Ovary (tissue), 9 donors: ENCODE data around the gene CARMIL1. TPM values are rescaled to one million over a fixed set of nuclear protein-coding genes. Genes with fewer than 3 reads are reported as not detected.

Experiments
- DNase-seq, 5 donors: peaks; one replicate each; pipeline ENCODE4 v3.0.0-alpha.2; 2019 to 2020
- H3K27ac ChIP-seq, 2 donors: fragments of 200-600 bp; one replicate each; pipeline versions ENCODE4 v1.5.1 to v1.8.0; 2019 to 2022
- H3K27me3 ChIP-seq: fragments of 200-600 bp; one replicate; pipeline ENCODE4 v1.8.0; 2022
- H3K36me3 ChIP-seq: fragments of 200-600 bp; sonication (generic); one replicate; pipeline ENCODE4 v1.5.1; 2019
- H3K4me1 ChIP-seq: one replicate; pipeline ENCODE4 v1.8.1; 2013; ENCODE audit warnings: mild to moderate bottlenecking, moderate library complexity; ENCODE audit not compliant: insufficient read depth
- H3K4me3 ChIP-seq: fragments of 200-600 bp; sonication (generic); one replicate; pipeline ENCODE4 v1.5.1; 2017
- H3K9me3 ChIP-seq, 2 donors: fragments of 200-600 bp in 1 of 2; sonication (generic) in 1 of 2; one replicate each; pipeline versions ENCODE4 v1.5.1 to v1.8.1; 2013 to 2019; ENCODE audit warnings: mild to moderate bottlenecking in 1 of 2, moderate library complexity in 1 of 2
- CTCF ChIP-seq, 3 donors: fragments of 450-650 bp in 2 of 3; fragments of 200-600 bp in 1 of 3; IDR thresholded peaks; one replicate each; pipeline versions ENCODE4 v1.5.1 to v1.8.0; 2016 to 2022; ENCODE audit warnings: antibody characterized with exemption in 3 of 3, mild to moderate bottlenecking in 1 of 3
- EP300 ChIP-seq: sonication (generic); formaldehyde crosslinking; IDR thresholded peaks from one replicate; pipeline ENCODE4 v1.6.1; 2017; ENCODE audit warnings: antibody characterized with exemption
- POLR2A ChIP-seq: fragments of 450-650 bp; IDR thresholded peaks from one replicate; pipeline ENCODE4 v1.6.1; 2017; ENCODE audit warnings: antibody characterized with exemption, mild to moderate bottlenecking, moderate library complexity
- WGBS, 3 donors: extraction: QIAGEN DNeasy Blood & Tissue Kit in 1 of 3; methylation state at CpG; one replicate each; pipeline versions ENCODE4 v1.1.5 to v1.1.7; 2013 to 2017; 5-methylcytosine and 5-hydroxymethylcytosine counted together
- intact Hi-C, 4 donors: fragments of 100-400 bp; cut with DNase I; formaldehyde crosslinking; loops; one replicate each; pipeline versions ENCODE4 v1.11.0 to v1.15.1; 2022 to 2023
- polyA plus RNA-seq, 2 donors: library from polyadenylated mRNA; stranded (reverse); fragments of 200-250 nt in 1 of 2; fragments of 350-450 nt in 1 of 2; fragmentation: Illumina TruSeq in 1 of 2; extraction: RNeasy Lipid Tissue Mini Kit (QIAGEN cat#74804) in 1 of 2; gene quantifications; one replicate each; pipeline ENCODE4 v1.2.3, GENCODE V29; 2013 to 2014
- total RNA-seq, 7 donors: library from RNA; depleted of rRNA in 2 of 7; stranded (reverse); fragments of >200 nt in 2 of 7; fragmentation: NEBNext Ultra II Directional in 3 of 7; extraction: Animal tissue kit (Norgen Biotek cat#: 25700) in 3 of 7; gene quantifications; one replicate each; pipeline versions ENCODE4 v1.1.0 to v1.2.4, GENCODE V29; 2016 to 2023
- donor health status: DM: no; HTN: no; CAD: no; lungs with moderate emphysema.
- donor health status: DM: no; HTN: no; CAD: no.
- donor health status: Bipolar disorder and iron deficiency.
- donor health status: DM: yes; HTN: yes; CAD: no.
- donor health status: DM: no; HTN: no; CAD: no.
- donor health status: DM: yes; HTN: yes; CAD: no.

Gene CARMIL1
- total and polyA plus RNA-seq, 9 donors, result 6.4 to 25.6 (median 16.8) TPM

- intact Hi-C loops, result no loop called here
- no peak for DNase-seq
- Histone ChIP-seq H3K9me3 (no peaks in the 10 kb centered on the region), H3K27ac (no peak overlapping the region), H3K36me3 (no peaks in the 10 kb centered on the region), H3K4me3 (no peak overlapping the region), H3K4me1 (peaks cover 4% of the 10 kb centered on the region), H3K27me3 (no peaks in the 10 kb centered on the region)
- WGBS, 3 donors, result 96 to 100% (median 98%) methylated on average over 2 of the region's 2 CpGs
- TF ChIP-seq POLR2A, result no peak
- TF ChIP-seq CTCF (IDR thresholded peaks at IDR 0.05), result no peak
- TF ChIP-seq EP300, result no peak
Observed at GRCh38 chr6:25286891-25287290, 7.7 kb downstream of the CARMIL1 start.

- intact Hi-C loops, result no loop called here
- no peaks in the 10 kb centered on the region for H3K36me3 ChIP-seq
- no peaks in the 10 kb centered on the region for H3K9me3 ChIP-seq
- no peaks in the 10 kb centered on the region for H3K27me3 ChIP-seq
- H3K4me3 ChIP-seq, result no peak overlapping the region
- no peak overlapping the region for H3K27ac ChIP-seq
- peaks cover 4% of the 10 kb centered on the region for H3K4me1 ChIP-seq
- TF ChIP-seq POLR2A (no peak), CTCF (IDR thresholded peaks at IDR 0.05) (no peak), EP300 (no peak)
- 90 to 91% (median 91%) methylated on average over 6 of the region's 6 CpGs for WGBS, 3 donors
- DNase-seq, result no peak
Observed at GRCh38 chr6:25287941-25288340, 8.8 kb downstream of the CARMIL1 start.

GRCh38 chr6:25288518-25288917 is 9.3 kb downstream of the CARMIL1 start:
- Histone ChIP-seq H3K4me3 (no peak overlapping the region), H3K9me3 (no peaks in the 10 kb centered on the region), H3K27me3 (no peaks in the 10 kb centered on the region), H3K36me3 (no peaks in the 10 kb centered on the region), H3K27ac (no peak overlapping the region), H3K4me1 (peaks cover 4% of the 10 kb centered on the region)
- WGBS, 3 donors, result 97 to 100% (median 98%) methylated on average over 2 of the region's 2 CpGs
- DNase-seq, result no peak
- no peak for TF ChIP-seq CTCF (IDR thresholded peaks at IDR 0.05)
- TF ChIP-seq POLR2A, result no peak
- TF ChIP-seq EP300, result no peak
- intact Hi-C loops, result no loop called here

- H3K36me3 ChIP-seq, result no peaks in the 10 kb centered on the region
- H3K4me1 ChIP-seq, result peaks cover 3% of the 10 kb centered on the region
- TF ChIP-seq CTCF (IDR thresholded peaks at IDR 0.05) (no peak), POLR2A (no peak), EP300 (no peak)
- no peak for DNase-seq
- no peaks in the 10 kb centered on the region for H3K27me3 ChIP-seq
- no peak overlapping the region for H3K4me3 ChIP-seq
- H3K27ac ChIP-seq, result no peak overlapping the region
- intact Hi-C loops, result no loop called here
- H3K9me3 ChIP-seq, result no peaks in the 10 kb centered on the region
- WGBS, 3 donors, result 68 to 87% (median 73%) methylated on average over 5 of the region's 5 CpGs
Observed at GRCh38 chr6:25290306-25291060, 11.3 kb downstream of the CARMIL1 start.
